Measurements from ENCODE around the gene PATJ. TPM values are rescaled to one million over a fixed set of nuclear protein-coding genes. Genes with fewer than 3 reads are reported as not detected.
A peak's percentile ranks its signal among the peaks of the same experiment; 100 is the strongest.

PATJ gene
- total RNA-seq, 1 experiment from 2014 or later: 47.3 TPM

GRCh38 chr1:61869691-61870109 lies 127.4 kb downstream of the PATJ start:
- no peak overlapping the region for H3K4me3 Mint-ChIP-seq
- no CpG with 5 or more reads among the region's 14 CpGs for WGBS (ENCODE audit: extremely low coverage, insufficient read length, low lambda C conversion rate)
- no peak overlapping the region for H3K4me2 ChIP-seq (ENCODE audit: insufficient read depth, insufficient read length, low read length)

More at GRCh38 chr1:61869691-61870109, 127.4 kb downstream of the PATJ start:
- Histone ChIP-seq H3K9ac (ENCODE audit: extremely low read depth, insufficient read length, low read length) (no peak overlapping the region), H3K18ac (ENCODE audit: insufficient read length, low read depth, low read length) (no peak overlapping the region), H3K14ac (ENCODE audit: insufficient read depth, low read length) (no peak overlapping the region), H3K27ac (ENCODE audit: insufficient read length, low read depth, low read length) (no peak overlapping the region), H4K20me1 (ENCODE audit: control insufficient read depth, insufficient read depth, insufficient read length) (no peaks in the 10 kb centered on the region), H3K27me3 (ENCODE audit: insufficient read depth, low read length) (no peaks in the 10 kb centered on the region), H3K4ac (ENCODE audit: low read depth, low read length) (no peak overlapping the region), H2AK5ac (ENCODE audit: insufficient read length, low read length) (no peak overlapping the region), H2BK20ac (ENCODE audit: low read depth, low read length, poor library complexity, severe bottlenecking) (no peak overlapping the region), H4K5ac (ENCODE audit: insufficient read length, low read depth, low read length) (no peak overlapping the region), H3K4me1 (ENCODE audit: insufficient read depth, low read length) (no peaks in the 10 kb centered on the region), H3K9me3 (ENCODE audit: control insufficient read depth, low read depth, low read length) (no peaks in the 10 kb centered on the region), H3K79me1 (ENCODE audit: insufficient read depth, low read depth, low read length, poor library complexity, severe bottlenecking) (no peaks in the 10 kb centered on the region), H3K23ac (ENCODE audit: insufficient read length, low read depth, low read length) (no peak overlapping the region), H2BK12ac (ENCODE audit: insufficient read length, low read depth, low read length) (no peak overlapping the region), H3T11ph (ENCODE audit: low read length) (no peak overlapping the region), H2AFZ (ENCODE audit: low read length) (no peak overlapping the region), H3K79me2 (ENCODE audit: insufficient read depth, low read length) (no peaks in the 10 kb centered on the region), H2BK120ac (ENCODE audit: low read depth, low read length, poor library complexity, severe bottlenecking) (no peak overlapping the region), H3K23me2 (ENCODE audit: insufficient read length, low read depth, low read length, poor library complexity, severe bottlenecking) (no peaks in the 10 kb centered on the region), H4K8ac (replicated peaks; ENCODE audit: insufficient read length, low read depth, low read length) (no peak overlapping the region), H2BK15ac (ENCODE audit: low read depth, low read length) (no peak overlapping the region), H2BK5ac (ENCODE audit: insufficient read length, low read length) (no peak overlapping the region), H4K91ac (ENCODE audit: insufficient read length, low read depth, low read length) (no peak overlapping the region), H3K56ac (ENCODE audit: insufficient read length, low read depth, low read length) (no peak overlapping the region)
- Mint-ChIP-seq H3K4me1 (peaks cover 2 to 3% of the 10 kb centered on the region in 2 experiments; a peak in 1 of 4 replicates), H3K9me3 (peaks cover 3 to 6% of the 10 kb centered on the region in 2 experiments; a peak in 4 of 5 replicates), H3K36me3 (ENCODE audit: insufficient read depth in 1 of 3, low read depth in 3 of 3) (peaks cover 15 to 45% (median 35%) of the 10 kb centered on the region in 3 experiments; a peak in 6 of 7 replicates), H3K27ac (peak overlapping the region; percentile 16 to 81 (median 52); a peak in 3 of 7 replicates), H3K27me3 (ENCODE audit: low read depth) (no peaks in the 10 kb centered on the region; the same call in 1 of the 2 replicates)
- peak; percentile 38 for DNase-seq
- TF ChIP-seq CTCF (conservative IDR thresholded peaks at IDR 0.05): no peak

Data from H9 (cell line).